WTC11 (cell line): ENCODE data around the gene SKAP1. TPM values are rescaled to one million over a fixed set of nuclear protein-coding genes. Genes with fewer than 3 reads are reported as not detected.
A peak's percentile ranks its signal among the peaks of the same experiment; 100 is the strongest.

Experiments
- ATAC-seq: fragments of 200-7000 bp; cut with Tn5 transposase; 2 replicates; pipeline ENCODE4 v1.10.0; 2021; ENCODE audit warnings: mild to moderate bottlenecking, moderate library complexity
- CTCF ChIA-PET: fragments of 300-600 bp; sonication (Branson Sonifier 250); formaldehyde crosslinking; loops from one replicate; lab custom pipeline; 2021; ENCODE audit warnings: antibody characterized with exemption; lab: Charles Lee
- POLR2A ChIA-PET: fragments of 350-600 bp; sonication (Branson Sonifier 250); formaldehyde crosslinking; loops from one replicate; lab custom pipeline; 2021; ENCODE audit warnings: antibody characterized with exemption; lab: Charles Lee
- DNase-seq: peaks from one replicate; pipeline ENCODE4 v3.0.0; 2021; ENCODE audit warnings: low spot score
- H3K27ac Mint-ChIP-seq: 2 replicates; pipeline ENCODE4 v1.8.0; 2021; ENCODE audit warnings: mixed read lengths
- H3K27me3 Mint-ChIP-seq: 2 replicates; pipeline ENCODE4 v1.8.0; 2021; ENCODE audit warnings: low read depth, mild to moderate bottlenecking, moderate library complexity, mixed read lengths
- H3K36me3 Mint-ChIP-seq: 2 replicates; pipeline ENCODE4 v1.8.0; 2021; ENCODE audit warnings: mixed read lengths
- H3K4me1 Mint-ChIP-seq: 2 replicates; pipeline ENCODE4 v1.8.0; 2022; ENCODE audit warnings: mixed read lengths
- H3K4me3 Mint-ChIP-seq: 2 replicates; pipeline ENCODE4 v1.8.0; 2021; ENCODE audit warnings: mild to moderate bottlenecking, moderate library complexity, mixed read lengths
- H3K9me3 Mint-ChIP-seq: 2 replicates; pipeline ENCODE4 v1.8.0; 2021; ENCODE audit warnings: mixed read lengths
- AFF4 ChIP-seq: sonication (generic); formaldehyde crosslinking; IDR thresholded peaks from 2 replicates; pipeline ENCODE4 v1.8.1; 2023; ENCODE audit warnings: mild to moderate bottlenecking, missing genetic modification reagents, borderline replicate concordance
- ATF1 ChIP-seq: sonication (generic); formaldehyde crosslinking; IDR thresholded peaks from 2 replicates; pipeline ENCODE4 v1.8.1; 2023; ENCODE audit warnings: mild to moderate bottlenecking, moderate library complexity, missing genetic modification reagents
- ATF3 ChIP-seq: sonication (generic); formaldehyde crosslinking; conservative IDR thresholded peaks from 2 replicates; pipeline ENCODE4 v1.8.1; 2022; ENCODE audit warnings: mild to moderate bottlenecking, missing genetic modification reagents
- CDX4 ChIP-seq: fragments of 250-450 bp; sonication (Bioruptor Pico); IDR thresholded peaks from 2 replicates; pipeline ENCODE4 v1.9.0; 2021; ENCODE audit warnings: moderate library complexity, mild to moderate bottlenecking, inconsistent platforms, borderline replicate concordance
- ESRRA ChIP-seq: sonication (generic); formaldehyde crosslinking; IDR thresholded peaks from 2 replicates; pipeline ENCODE4 v1.8.1; 2022; ENCODE audit warnings: mild to moderate bottlenecking, missing genetic modification reagents, borderline replicate concordance
- ETV6 ChIP-seq: sonication (generic); formaldehyde crosslinking; IDR thresholded peaks from 2 replicates; pipeline ENCODE4 v1.8.1; 2022; ENCODE audit warnings: mild to moderate bottlenecking, missing genetic modification reagents
- FOXK1 ChIP-seq: sonication (generic); formaldehyde crosslinking; IDR thresholded peaks from 2 replicates; pipeline ENCODE4 v1.8.0; 2022; ENCODE audit warnings: mild to moderate bottlenecking, moderate library complexity, missing genetic modification reagents
- GABPB1 ChIP-seq: sonication (generic); formaldehyde crosslinking; IDR thresholded peaks from 2 replicates; pipeline ENCODE4 v1.8.1; 2023; ENCODE audit warnings: mild to moderate bottlenecking, missing genetic modification reagents
- JUN ChIP-seq: sonication (generic); formaldehyde crosslinking; IDR thresholded peaks from 2 replicates; pipeline ENCODE4 v1.8.0; 2023; ENCODE audit warnings: mild to moderate bottlenecking, missing genetic modification reagents
- KAT7 ChIP-seq: sonication (generic); formaldehyde crosslinking; IDR thresholded peaks from 2 replicates; pipeline ENCODE4 v1.8.1; 2023; ENCODE audit warnings: missing genetic modification reagents, mild to moderate bottlenecking, borderline replicate concordance
- MAX ChIP-seq: sonication (generic); formaldehyde crosslinking; IDR thresholded peaks from 2 replicates; pipeline ENCODE4 v1.8.0; 2022; ENCODE audit warnings: mild to moderate bottlenecking, missing genetic modification reagents
- MLX ChIP-seq: sonication (generic); formaldehyde crosslinking; IDR thresholded peaks from 2 replicates; pipeline ENCODE4 v1.8.1; 2023; ENCODE audit warnings: mild to moderate bottlenecking, missing genetic modification reagents, moderate library complexity
- NFATC4 ChIP-seq: fragments of 250-450 bp; sonication (Bioruptor Pico); IDR thresholded peaks from 2 replicates; pipeline ENCODE4 v1.9.0; 2021; ENCODE audit warnings: mild to moderate bottlenecking
- NR2C2 ChIP-seq: sonication (generic); formaldehyde crosslinking; IDR thresholded peaks from 2 replicates; pipeline ENCODE4 v1.8.0; 2022; ENCODE audit warnings: mild to moderate bottlenecking, missing genetic modification reagents
- PRRX2 ChIP-seq: fragments of 250-450 bp; sonication (Bioruptor Pico); IDR thresholded peaks from 2 replicates; pipeline ENCODE4 v1.8.0; 2021; ENCODE audit warnings: mild to moderate bottlenecking
- SOX15 ChIP-seq: fragments of 250-450 bp; sonication (Bioruptor Pico); IDR thresholded peaks from 2 replicates; pipeline ENCODE4 v1.9.0; 2021; ENCODE audit warnings: mild to moderate bottlenecking
- TEAD4 ChIP-seq: sonication (generic); formaldehyde crosslinking; IDR thresholded peaks from 2 replicates; pipeline ENCODE4 v1.8.0; 2022; ENCODE audit warnings: mild to moderate bottlenecking, missing genetic modification reagents
- ZNF232 ChIP-seq: sonication (generic); formaldehyde crosslinking; IDR thresholded peaks from 2 replicates; pipeline ENCODE4 v1.8.0; 2022; ENCODE audit warnings: mild to moderate bottlenecking, missing genetic modification reagents
- total RNA-seq: library from RNA; stranded (reverse); gene quantifications from 3 replicates; pipeline ENCODE4 v1.2.3, GENCODE V29; 2021
- TF ChIP-seq, protein P1 (sequence below): fragments of 200-600 bp; IDR thresholded peaks from 2 replicates; pipeline ENCODE4 v1.8.0; 2022; ENCODE audit warnings: antibody characterized with exemption
- TF ChIP-seq, protein P2 (sequence below): fragments of 250-450 bp; sonication (Bioruptor Pico); IDR thresholded peaks from 2 replicates; pipeline ENCODE4 v1.9.0; 2021; ENCODE audit warnings: mild to moderate bottlenecking, borderline replicate concordance

Gene SKAP1
- total RNA-seq, 1 experiment from 2014 or later, result not detected

- peak; percentile 97 for ATAC-seq
- H3K4me1 Mint-ChIP-seq, result peaks cover 9% of the 10 kb centered on the region
- H3K9me3 Mint-ChIP-seq, result no peaks in the 10 kb centered on the region
- peak overlapping the region; percentile 25; the same call in 1 of the 2 replicates for H3K27ac Mint-ChIP-seq
- H3K27me3 Mint-ChIP-seq, result no peaks in the 10 kb centered on the region; the same call in 1 of the 2 replicates
- ChIA-PET CTCF (interaction anchor here (0.6 to 6.2 kb wide), 12 partner anchors 31 to 366 kb away, joined by 3 to 67 read pairs (median 4); partner anchors contain the start of gene PRR15L), POLR2A (interaction anchor here (0.6 kb wide), 1 partner anchor 74 kb away, joined by 3 read pairs; no protein-coding TSS in a partner anchor)
- peak; percentile 77 for DNase-seq
- H3K4me3 Mint-ChIP-seq, result no peak overlapping the region
- H3K36me3 Mint-ChIP-seq, result no peaks in the 10 kb centered on the region
- TF ChIP-seq, protein P1, sequence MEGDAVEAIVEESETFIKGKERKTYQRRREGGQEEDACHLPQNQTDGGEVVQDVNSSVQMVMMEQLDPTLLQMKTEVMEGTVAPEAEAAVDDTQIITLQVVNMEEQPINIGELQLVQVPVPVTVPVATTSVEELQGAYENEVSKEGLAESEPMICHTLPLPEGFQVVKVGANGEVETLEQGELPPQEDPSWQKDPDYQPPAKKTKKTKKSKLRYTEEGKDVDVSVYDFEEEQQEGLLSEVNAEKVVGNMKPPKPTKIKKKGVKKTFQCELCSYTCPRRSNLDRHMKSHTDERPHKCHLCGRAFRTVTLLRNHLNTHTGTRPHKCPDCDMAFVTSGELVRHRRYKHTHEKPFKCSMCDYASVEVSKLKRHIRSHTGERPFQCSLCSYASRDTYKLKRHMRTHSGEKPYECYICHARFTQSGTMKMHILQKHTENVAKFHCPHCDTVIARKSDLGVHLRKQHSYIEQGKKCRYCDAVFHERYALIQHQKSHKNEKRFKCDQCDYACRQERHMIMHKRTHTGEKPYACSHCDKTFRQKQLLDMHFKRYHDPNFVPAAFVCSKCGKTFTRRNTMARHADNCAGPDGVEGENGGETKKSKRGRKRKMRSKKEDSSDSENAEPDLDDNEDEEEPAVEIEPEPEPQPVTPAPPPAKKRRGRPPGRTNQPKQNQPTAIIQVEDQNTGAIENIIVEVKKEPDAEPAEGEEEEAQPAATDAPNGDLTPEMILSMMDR, result peak; percentile 58
- TF ChIP-seq JUN (CRISPR knock-in tag) (no peak), SOX15 (no peak), GABPB1 (CRISPR knock-in tag) (no peak)
- TF ChIP-seq, all 79 proteins: peak for 1
Observed at GRCh38 chr17:48131216-48131824, 298.7 kb downstream of the SKAP1 start.

GRCh38 chr17:48129981-48130380, 300.0 kb downstream of the SKAP1 start:
- H3K27me3 Mint-ChIP-seq, result no peaks in the 10 kb centered on the region; the same call in 1 of the 2 replicates
- ATAC-seq, result no peak
- H3K36me3 Mint-ChIP-seq, result no peaks in the 10 kb centered on the region
- POLR2A ChIA-PET, result no interaction called here
- TF ChIP-seq FOXK1, result no peak
- no peak for TF ChIP-seq PRRX2 (CRISPR knock-in tag)
- TF ChIP-seq, all 79 proteins: peak for 0
- H3K27ac Mint-ChIP-seq, result no peak overlapping the region
- CTCF ChIA-PET, result interaction anchor here (6.2 kb wide), 1 partner anchor 103 kb away, joined by 67 read pairs; no protein-coding TSS in a partner anchor
- H3K4me3 Mint-ChIP-seq, result no peak overlapping the region
- H3K4me1 Mint-ChIP-seq, result peaks cover 7% of the 10 kb centered on the region
- no peak for DNase-seq
- H3K9me3 Mint-ChIP-seq, result no peaks in the 10 kb centered on the region

DNA sequence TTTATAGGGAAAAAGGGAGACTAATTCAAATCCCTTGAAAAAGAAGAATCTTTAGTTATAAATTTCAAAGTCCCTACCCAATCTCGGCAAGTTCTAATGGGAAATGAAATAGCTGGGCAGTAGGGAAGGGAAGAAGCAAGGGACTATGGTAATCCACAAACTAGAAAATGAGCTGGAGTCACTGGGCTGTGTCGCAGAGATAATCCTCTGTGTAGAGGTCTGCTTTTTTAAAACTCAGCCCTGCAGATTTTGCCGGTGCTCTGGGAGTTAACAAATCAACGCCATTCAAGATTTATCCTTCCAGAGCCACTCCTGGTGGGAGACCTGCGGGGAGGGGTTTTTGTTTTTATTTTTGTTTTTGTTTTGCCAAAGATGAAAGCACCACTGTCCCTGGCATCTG, 301.6 kb downstream of the SKAP1 start:
- POLR2A ChIA-PET, result no interaction called here
- H3K36me3 Mint-ChIP-seq, result no peaks in the 10 kb centered on the region
- no peak overlapping the region for H3K4me3 Mint-ChIP-seq
- TF ChIP-seq AFF4 (CRISPR knock-in tag) (no peak), ATF1 (CRISPR knock-in tag) (no peak), TEAD4 (CRISPR knock-in tag) (no peak), KAT7 (no peak), SOX15 (no peak), MLX (CRISPR knock-in tag) (no peak), ESRRA (CRISPR knock-in tag) (no peak), ZNF232 (CRISPR knock-in tag) (no peak), ETV6 (CRISPR knock-in tag) (no peak), FOXK1 (no peak), MAX (CRISPR knock-in tag) (no peak), NFATC4 (CRISPR knock-in tag) (no peak), ATF3 (CRISPR knock-in tag) (no peak), NR2C2 (CRISPR knock-in tag) (no peak), CDX4 (CRISPR knock-in tag) (no peak)
- TF ChIP-seq, protein P2, sequence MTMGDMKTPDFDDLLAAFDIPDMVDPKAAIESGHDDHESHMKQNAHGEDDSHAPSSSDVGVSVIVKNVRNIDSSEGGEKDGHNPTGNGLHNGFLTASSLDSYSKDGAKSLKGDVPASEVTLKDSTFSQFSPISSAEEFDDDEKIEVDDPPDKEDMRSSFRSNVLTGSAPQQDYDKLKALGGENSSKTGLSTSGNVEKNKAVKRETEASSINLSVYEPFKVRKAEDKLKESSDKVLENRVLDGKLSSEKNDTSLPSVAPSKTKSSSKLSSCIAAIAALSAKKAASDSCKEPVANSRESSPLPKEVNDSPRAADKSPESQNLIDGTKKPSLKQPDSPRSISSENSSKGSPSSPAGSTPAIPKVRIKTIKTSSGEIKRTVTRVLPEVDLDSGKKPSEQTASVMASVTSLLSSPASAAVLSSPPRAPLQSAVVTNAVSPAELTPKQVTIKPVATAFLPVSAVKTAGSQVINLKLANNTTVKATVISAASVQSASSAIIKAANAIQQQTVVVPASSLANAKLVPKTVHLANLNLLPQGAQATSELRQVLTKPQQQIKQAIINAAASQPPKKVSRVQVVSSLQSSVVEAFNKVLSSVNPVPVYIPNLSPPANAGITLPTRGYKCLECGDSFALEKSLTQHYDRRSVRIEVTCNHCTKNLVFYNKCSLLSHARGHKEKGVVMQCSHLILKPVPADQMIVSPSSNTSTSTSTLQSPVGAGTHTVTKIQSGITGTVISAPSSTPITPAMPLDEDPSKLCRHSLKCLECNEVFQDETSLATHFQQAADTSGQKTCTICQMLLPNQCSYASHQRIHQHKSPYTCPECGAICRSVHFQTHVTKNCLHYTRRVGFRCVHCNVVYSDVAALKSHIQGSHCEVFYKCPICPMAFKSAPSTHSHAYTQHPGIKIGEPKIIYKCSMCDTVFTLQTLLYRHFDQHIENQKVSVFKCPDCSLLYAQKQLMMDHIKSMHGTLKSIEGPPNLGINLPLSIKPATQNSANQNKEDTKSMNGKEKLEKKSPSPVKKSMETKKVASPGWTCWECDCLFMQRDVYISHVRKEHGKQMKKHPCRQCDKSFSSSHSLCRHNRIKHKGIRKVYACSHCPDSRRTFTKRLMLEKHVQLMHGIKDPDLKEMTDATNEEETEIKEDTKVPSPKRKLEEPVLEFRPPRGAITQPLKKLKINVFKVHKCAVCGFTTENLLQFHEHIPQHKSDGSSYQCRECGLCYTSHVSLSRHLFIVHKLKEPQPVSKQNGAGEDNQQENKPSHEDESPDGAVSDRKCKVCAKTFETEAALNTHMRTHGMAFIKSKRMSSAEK (CRISPR knock-in tag), result no peak
- H3K9me3 Mint-ChIP-seq, result no peaks in the 10 kb centered on the region
- H3K4me1 Mint-ChIP-seq, result peaks cover 6% of the 10 kb centered on the region
- H3K27ac Mint-ChIP-seq, result no peak overlapping the region
- H3K27me3 Mint-ChIP-seq, result no peaks in the 10 kb centered on the region
- no peak for ATAC-seq
- CTCF ChIA-PET, result interaction anchor here (0.7 to 6.2 kb wide), 5 partner anchors 45 to 750 kb away, joined by 3 to 67 read pairs (median 5); no protein-coding TSS in a partner anchor
- no peak for DNase-seq
